ENCODE results near the gene ECSCR.
A peak's percentile ranks its signal among the peaks of the same experiment; 100 is the strongest.

Gene ECSCR

DNA sequence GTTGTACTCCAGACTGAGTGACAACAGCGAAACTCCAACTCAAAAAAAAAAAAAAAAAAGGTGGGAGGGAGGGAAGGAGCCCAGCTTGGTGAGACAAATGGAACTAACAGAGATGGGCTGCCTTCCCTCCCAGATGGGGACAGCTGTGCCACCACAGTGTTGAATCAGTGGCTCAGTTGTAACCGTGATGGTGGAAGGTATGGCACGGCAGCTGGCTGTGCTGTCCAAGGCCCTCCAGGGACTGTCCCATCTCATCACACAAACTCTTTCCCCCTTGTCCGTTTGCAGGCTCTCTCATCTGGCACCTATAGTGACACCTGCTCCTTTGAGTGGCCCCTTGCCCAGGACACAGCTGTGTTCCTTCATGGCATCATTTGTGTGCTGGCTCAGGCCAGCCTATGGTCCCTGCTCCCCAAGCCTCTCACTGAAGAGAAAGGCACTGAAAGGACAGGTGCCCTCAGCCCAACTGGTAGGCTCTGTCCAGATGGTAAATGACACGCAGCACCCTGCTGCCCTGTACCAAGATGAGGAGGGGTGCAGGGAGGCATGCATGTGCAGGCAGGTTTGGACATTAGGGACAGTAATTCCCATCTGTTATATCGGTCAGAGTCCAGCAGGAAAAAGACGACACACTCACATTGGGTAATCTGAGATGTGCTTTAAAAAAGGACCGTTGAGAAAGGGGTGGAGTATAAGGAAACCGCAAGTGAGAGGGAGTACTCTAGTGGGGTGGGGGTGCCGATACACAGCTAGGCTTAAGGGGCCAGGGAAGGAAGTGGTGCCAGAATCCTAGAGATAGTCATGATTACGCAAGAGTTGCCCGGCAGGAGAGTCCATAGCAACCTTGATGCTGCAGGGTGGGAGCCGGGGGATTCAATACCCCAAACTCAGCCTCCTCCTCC lies 12.6 kb upstream of the ECSCR start:
- no peak for DNase-seq (ENCODE audit: low spot score)

DNA sequence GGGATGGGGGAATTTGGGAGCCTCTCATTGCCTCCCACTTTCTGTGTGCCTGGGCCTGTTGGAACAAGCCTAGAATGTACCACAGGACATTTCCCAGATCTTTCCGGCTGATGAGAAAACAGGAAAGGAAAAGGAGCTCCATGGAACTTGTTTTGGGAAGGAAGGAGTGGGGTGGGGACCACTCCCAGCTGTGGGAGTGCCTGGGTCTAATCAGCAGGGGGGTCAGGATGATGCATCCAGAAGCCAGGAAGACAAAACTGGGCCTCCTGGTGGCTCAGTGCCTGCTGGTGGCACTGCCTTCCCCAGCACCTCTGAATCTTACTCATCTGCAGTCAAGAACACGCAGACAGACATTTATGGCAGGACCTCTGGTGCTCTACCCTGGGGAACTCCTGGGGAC lies 11.0 kb upstream of the ECSCR start:
- no peak for DNase-seq (ENCODE audit: low spot score)

DNA sequence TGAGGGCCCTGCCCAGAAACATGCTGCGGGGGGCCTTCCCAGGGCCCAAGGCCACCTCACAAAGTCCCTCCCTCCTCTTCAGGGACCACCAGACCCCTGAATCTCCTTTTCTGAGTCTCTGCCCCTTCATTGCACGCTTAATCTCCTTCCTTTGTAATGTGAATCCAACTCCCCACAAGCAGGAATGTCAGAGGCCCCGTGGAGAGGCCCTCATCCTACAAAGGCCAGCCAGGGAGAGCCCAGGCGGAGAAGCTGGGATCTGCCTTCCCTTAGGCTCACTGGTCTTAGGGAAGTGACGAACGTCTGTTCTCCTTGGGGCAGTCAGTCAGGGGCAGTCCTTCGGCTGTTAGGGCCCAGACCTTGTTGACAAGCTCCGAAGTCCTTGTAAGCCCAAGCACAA lies 10.6 kb upstream of the ECSCR start:
- DNase-seq (ENCODE audit: low spot score): no peak

DNA sequence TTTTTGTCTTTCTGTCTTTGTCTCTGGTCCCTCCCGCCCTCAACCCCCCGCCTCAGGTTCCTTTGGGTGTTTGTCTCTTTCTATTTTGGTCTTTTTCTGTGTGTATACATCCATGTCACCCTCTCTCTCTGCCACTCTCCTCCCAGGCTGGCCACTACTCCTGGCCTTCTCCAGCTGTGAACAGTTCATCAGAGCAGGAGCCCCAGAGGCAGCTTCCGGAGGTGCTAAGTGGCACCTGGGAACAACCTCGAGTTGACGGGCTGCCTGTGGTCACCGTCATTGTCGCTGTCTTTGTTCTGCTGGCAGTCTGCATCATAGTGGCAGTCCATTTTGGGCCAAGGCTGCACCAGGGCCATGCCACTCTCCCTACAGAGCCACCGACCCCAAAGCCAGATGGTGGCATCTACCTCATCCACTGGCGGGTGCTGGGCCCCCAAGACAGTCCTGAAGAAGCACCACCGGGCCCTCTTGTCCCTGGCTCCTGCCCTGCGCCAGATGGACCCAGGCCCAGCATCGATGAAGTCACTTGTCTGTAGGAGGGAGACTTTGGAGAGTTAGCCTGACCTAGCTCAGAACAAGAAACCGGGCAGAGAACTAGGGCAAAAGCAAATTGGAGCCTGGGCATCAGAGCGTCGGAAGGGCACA lies 10.0 kb upstream of the ECSCR start:
- DNase-seq (ENCODE audit: low spot score): no peak

DNA sequence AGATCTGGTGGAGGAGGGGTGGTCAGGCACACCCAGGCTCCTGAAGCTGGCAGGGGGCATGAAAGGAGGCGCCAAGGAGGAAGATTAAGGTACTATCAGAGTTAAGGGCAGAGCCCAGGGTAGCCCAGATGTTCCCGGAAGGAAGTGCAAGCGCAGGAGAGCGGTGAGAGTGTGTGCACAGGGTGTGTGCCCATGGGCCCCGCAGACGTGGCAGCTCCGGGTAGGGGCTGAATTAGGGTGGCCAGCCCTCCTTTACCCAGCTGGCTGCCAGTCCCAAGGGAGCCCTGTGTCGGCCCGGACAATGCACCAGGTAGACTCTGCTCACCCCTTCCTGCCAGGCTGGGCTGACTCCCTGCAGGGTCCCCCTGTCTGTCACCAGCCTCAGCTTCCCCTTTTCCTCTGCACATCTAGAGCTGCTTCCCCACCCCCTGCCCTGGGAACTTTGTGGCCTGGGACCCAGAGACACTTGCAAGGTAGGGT lies 8.3 kb upstream of the ECSCR start, which contains the start of gene SMIM33:
Gene SMIM33, plus strand, starts transcription at position 184 of the 480 bp plus-strand sequence. Its CDS starts 118 bp downstream, at position 302.
- DNase-seq (ENCODE audit: low spot score): no peak

DNA sequence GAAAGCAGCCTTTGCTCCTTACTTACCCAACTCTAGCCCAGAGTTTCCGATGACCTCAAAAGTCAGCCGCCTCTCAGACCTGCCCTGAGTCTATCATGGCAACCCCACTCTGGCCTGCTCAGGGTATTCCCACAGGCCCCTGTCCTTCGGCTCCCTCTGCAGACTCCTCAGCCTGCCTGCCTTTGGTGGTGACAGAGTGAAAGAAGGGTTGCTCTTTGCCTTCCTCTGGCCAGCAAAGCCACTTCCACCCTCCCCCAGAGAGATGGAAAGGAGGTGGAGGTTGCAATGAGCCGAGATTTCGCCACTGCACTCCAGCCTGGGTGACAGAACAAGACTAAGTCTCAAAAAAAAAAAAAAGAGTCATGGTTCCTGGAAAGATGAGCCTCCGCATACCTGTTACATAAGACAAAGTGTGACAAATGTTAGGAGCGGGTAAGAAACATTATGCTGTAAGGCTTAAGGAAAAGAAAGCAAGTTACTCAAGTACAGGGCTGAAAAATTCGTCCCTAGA lies 5.9 kb upstream of the ECSCR start:
- DNase-seq (ENCODE audit: low spot score): no peak

DNA sequence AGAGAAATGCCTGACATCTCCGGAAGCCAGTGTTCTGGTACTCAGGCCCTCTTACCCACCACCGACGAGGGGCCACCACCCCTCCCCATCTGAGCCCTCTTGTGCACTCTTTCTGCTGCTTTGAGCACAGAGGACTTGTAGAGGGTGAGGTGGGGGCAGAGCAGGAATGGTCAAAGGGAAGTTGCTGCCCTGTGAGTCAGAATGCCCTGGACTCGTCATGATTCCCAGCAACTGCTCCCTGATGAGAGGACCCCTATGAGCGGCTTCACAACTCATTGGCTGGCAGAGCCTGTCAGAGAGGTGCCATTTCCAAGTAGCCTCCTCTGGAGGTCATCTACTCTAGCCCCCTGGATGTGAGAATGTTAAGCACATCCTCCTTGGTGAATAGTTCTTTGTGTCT lies 845 bp downstream of the ECSCR start:
- no peak for DNase-seq (ENCODE audit: low spot score)

DNA sequence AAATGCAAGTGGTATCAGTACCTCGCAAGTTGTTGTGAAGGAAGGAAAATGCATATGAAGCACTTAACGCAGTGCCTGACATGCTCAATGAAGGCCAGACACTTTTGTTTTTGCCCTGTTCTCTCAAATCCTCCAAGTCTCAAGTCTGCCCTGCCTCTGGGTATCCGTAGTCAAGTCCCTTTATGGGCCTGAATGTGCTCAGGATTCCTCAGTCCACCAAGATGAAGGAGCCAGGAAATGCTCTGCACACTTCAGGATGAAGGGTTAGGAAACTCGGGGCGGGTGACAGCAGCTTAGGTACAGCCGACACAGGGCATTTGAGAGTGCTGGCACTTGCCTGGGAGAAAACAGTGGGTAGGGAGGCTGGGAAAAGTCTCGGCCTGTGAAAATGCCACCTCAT lies 1.4 kb downstream of the ECSCR start:
- no peak for DNase-seq (ENCODE audit: low spot score)

DNA sequence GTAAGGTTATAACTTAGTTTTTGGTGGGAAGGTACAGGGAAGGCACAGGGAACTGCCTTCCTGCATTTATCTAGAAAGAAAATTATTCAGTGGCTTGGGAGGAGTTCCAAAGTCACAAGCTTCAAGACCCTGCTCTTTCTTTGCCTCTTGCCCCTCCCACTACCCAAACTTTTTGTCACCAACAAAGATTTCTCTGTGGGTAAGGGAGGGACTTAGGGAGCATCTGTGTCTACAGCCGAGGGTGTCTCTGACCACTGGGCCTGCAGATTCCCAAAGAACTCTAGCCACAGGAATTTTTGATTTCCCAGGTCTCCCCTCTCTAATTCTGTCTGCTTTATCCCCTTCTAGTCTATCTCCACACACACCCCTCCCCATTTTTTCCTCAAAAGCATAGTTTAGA lies 2.1 kb downstream of the ECSCR start:
- DNase-seq (ENCODE audit: low spot score): no peak

DNA sequence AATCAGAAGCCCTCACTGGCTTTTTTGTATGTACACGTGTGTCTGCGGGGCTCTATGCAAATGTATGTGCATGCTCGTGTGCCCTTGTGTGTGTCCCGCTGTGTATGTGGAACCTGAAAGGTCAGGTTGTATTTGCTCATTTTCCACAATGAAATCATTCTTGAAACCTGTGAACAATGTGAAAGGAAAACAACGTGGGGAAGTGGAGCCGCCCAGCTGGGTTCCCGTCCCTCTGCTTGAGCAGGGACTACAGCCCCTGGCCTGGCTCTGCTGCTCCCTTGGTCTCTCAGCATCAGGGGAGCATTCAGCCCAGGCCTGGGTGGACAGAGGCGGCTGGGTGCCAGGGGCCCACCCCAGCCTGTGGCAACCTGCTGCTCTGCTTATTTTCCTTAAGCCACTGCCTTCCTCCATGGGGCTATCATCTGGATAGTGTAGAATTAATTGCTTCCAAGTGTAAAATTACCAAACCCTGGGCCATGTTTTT lies 3.0 kb downstream of the ECSCR start:
- no peak for DNase-seq (ENCODE audit: low spot score)

DNA sequence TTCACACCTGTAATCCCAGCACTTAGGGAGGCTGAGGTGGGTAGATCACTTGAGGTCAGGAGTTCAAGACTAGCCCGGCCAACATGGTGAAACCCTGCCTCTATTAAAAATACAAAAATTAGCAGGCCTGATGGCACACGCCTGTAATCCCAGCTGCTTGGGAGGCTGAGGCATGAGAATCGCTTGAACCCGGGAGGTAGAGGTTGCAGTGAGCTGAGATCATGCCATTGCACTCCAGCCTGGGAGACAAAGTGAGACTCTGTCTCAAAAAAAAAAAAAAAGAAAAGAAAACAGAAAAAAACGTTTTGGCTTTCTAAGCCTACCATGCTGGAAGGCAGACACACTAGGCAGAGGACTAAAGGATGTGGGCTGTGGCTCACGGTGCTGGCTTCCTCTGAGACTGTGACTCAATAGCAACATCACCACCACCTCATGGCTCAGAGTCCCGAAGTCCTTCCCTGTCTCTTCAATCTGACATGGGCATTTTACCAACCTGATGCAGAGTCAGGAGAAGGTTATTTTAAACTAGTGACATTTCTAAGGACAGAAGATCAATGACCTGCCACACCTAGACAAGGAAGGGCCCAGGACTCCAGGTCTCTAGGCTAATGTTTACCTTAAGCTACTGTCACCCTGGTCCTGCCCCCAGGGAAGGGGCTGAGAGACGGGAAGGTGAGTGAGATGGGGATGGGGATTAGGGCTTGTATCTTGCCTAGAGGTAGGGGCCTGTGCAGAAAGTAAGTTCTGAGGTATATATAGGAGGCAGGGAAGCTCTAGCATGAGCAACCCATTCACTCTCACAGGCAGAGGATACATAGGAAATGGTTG lies 3.7 kb downstream of the ECSCR start:
- DNase-seq (ENCODE audit: low spot score): no peak

DNA sequence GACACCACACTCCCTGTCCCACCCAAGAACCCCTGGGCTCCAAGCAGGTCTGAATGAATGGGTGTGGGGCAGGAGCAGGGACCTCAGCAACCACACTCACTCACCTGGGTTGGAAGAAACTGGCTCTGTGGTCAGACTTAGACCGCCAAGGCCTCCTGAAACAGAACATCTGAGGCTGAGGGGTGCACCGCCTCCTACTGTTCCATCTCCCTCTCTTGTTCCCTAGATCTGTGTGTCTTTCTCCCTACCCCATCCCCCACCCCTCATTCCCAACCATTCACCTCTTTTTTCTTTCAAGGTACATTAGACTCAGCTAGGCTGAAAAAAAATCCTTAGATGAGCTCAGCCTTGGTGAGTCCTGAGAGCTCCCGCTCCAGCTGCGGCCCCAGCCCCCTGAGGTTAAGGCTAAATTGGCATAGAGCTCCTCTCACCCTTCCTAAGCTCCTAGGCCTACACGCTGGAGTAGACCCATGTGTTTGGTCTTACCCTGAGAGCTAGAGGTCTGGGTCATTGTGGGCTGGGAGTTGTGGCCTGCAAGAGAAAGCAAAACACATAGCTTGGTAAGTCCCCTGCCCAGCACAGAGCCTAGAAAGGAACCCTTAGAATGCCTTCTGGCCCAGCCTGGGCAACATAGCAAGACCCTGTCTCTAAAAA lies 4.8 kb downstream of the ECSCR start:
- DNase-seq (ENCODE audit: low spot score): no peak

DNA sequence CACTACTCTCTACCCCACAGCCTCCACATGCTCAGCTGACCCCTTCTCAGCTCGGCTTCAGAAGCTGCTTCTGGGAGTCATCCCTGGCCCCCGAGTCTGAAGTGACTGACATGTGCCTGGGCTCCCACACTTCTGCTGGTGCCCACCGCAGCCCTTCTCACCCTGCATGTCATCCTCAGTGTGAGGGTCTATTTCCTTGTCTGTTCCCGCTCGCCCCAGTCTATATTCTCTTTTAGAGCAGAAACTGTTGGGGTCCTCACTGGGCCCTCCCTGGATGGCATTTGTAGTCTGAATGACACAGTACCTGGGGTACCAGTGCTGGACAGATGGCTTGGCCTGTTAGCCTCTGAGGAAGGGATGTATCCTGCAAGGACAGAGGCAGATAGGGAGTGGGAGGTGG lies 5.3 kb downstream of the ECSCR start:
- DNase-seq (ENCODE audit: low spot score): no peak

DNA sequence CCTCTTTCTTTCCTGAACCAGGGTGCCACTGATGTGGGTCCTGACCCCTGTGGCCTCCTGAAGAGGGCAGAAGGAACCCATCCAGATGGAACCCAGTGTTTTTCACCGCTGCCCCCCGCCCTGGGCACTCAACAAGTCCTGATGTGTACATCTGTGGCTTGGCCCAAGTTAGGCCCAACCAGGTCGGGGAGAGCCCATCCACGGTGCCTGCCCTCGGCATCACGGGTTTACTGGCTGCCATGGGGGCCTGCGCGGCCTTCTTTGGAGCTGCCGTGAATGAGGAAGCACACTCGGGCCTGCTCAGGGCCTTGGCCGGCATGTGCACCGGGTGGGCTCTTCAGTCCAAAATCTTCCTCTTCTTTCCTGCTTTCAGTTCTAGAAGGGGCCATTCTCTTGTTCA lies 5.8 kb downstream of the ECSCR start:
- no peak for DNase-seq (ENCODE audit: low spot score)

DNA sequence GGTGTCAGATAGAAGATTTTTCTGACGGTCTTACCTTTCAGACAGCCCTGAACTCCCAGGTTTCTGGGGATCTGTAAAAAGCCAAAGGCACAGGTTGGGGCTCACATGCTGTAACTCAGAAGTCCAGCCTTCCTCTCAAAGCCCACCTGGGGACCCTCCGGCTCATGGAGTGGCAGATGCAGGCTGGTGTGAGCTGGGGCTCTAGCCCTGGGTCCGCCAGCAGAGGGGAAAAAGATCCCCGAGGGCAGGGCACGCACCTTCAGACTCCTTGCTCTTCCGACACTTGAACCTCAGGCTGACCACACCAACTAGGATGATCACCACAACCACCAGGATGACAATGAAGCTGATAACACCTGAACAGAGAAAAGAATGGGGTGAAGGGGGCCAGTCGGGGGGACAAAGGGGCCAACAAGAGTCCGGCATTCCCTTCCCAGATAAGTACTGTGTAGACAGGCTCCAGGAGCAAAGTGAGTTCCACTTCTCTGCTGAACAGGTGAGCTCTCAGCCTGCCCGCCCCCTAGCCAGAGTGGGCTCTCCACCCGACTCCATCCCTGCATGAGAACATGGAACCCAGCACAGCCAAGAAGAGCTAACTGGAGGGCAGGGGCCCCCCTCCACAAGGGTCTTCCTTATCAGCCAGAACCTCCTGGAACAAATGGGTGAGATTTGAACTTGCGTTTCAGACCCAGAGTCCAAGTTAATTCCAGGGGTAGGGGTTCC lies 7.8 kb downstream of the ECSCR start:
- DNase-seq (ENCODE audit: low spot score): peak; percentile 16

DNA sequence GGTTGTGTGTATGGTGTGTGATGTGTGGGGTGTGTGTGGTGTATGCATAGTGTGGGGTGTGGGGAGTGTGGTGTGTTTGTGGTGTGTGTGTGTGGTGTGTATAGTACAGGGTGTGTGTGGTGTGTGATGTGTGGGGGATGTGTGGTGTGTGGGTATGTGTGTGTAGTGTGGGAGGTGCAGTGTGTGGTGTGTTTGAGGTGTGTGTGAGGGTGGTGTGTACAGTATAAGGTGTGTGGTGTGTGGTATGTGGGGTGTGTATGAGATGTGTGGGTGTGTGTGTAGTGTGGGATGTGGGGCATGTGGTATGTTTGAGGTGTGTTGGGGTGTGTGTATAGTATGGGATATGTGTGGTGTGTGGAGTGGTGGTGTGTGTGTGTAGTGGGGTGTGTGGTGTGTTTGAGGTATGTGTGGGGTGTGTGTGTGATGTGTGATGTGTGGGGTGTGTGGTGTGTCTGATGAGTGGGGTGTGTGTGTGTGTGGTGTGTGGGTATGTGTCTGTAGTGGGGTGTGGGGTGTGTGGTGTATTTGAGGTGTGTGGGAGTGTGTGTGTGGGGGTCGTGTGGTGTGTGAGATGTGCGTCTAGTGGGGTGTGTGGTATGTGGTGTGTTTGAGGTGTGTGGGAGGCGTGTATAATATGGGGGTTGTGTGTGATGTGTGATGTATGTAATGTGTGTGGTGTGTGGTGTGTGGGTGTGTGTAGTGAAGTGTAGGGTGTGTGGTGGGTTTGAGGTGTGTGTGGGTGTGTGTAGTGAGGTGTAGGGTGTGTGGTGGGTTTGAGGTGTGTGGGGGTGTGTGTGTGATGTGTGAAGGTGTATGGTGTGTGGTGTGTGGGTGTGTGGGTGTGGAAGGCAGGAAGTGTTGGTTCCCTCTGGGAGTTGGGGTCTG lies 8.6 kb downstream of the ECSCR start:
- no peak for DNase-seq (ENCODE audit: low spot score)

DNA sequence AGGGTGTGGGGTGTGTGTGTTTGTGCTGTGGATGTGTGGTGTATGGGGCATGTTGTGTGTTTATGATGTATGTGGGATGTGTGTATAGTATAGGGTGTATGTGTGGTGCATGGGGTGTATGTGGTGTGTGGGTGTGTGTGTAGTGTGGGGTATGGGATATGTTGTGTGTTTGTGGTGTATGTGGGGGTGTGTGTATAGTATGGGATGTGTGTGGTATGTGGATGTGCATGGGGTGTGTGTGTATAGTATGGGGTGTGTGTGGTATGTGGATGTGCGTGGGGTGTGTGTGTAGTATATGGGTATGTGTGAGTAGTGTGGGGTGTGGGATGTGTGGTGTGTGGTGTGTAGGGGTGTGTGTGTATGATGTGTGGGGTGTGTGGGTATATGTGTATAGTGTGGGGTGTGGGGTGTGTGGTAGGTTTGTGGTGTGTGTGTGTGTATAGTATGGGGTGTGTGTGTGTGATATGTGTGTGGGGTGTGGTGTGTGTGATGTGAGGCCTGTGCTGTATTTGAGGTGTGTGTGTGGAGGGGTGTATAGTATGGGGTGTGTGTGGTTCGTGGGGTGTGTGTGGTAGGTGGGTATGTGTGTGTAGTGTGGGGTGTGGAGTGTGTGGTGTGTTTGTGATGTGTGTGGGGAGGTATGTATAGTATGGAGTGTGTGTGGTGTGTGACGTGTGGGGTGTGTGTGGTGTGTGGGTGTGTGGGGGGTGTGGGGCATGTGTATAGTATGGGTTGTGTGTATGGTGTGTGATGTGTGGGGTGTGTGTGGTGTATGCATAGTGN lies 10.5 kb downstream of the ECSCR start:
- no peak for DNase-seq (ENCODE audit: low spot score)

DNA sequence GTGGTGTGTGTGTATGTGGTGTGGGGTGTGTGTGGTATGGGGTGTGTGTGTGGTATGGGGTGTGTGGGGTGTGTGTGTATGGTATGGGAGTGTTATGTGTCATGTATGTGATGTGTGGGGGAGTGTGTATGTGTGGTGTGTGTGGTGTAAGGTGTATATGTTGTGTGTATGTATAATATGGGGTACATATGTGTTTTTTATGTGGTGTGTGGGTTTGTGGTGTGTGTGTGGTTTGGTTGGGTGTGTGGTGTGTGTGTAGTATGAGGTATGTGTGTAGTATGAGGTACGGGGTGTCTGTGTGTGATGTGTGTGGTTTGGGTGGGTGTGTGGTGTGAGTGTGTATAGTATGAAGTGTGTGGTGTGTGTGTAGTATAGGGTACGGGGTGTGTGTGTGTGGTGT lies 11.4 kb downstream of the ECSCR start:
- no peak for DNase-seq (ENCODE audit: low spot score)

All from NAMALWA (cell line).